Dedifferentiated amniotic fluid mesenchymal stem cell (primary cell): ENCODE results near the gene C4orf33.
A peak's percentile ranks its signal among the peaks of the same experiment; 100 is the strongest.
"Not testable (repeated sequence)": the region's sequence is repeated elsewhere in the genome, so short reads cannot be mapped to it uniquely, and the experiment has no call there.

Experiments
- DNase-seq: peaks from one replicate; pipeline ENCODE4 v3.0.0-alpha.2; 2016; ENCODE audit errors: extremely low spot score

C4orf33 gene

DNA sequence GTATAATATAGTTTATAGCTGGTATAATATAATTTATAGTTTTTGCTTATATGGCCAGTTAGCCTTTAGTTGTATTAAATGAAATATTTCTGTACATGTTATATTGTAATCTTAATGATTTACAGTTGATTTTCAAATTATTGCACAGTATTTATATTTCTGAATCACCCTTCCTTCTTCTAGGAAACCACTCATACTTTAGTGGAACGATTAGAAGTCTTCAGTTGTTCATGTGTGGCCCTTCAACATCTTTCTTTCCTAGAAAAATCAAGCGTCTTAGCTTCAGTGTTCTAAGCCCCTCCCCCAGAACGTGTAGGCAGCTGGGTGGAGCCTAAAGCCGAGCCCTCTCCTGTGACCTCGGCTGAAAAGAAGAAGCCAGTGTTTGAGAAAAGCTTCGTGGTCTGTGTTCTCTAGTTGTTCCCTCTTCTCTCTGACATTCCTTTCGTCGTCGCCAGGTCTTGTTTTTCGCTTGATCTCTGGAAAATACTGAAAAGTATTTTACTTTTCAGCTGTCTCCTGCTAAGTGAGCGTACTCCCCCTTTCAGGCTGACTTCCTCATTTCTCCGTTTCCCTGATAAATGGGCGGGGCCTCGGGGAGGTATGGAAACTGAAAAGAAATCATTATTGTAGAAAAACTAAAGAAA, at the start of gene C4orf33:
Gene C4orf33, plus strand, starts transcription at position 342 of the 644 bp plus-strand sequence. CDS start 6,459 bp downstream, outside the sequence.
- DNase-seq, result peak; percentile 63

- no peak for DNase-seq
Measured at GRCh38 chr4:129059028-129059427, 36.9 kb upstream of the C4orf33 start.

DNA sequence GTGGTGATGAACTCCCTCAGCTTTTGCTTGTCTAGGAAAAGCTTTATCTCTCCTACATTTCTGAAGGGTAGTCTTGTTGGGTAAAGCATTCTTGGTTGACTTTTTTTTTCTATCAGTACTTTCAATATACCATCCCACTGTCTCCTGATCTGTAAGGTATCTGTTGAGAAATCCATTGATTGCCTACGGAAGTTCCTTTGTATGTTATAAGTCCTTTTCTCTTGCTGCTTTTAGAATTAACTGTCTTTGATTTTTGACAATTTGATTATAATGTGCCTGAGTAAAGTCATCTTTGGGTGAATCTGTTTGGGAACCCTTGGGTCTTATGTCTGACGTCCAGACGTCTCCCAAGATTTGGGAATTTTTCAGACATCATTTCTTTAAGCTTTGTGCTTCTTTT, 33.4 kb upstream of the C4orf33 start:
- DNase-seq, result no peak

DNA sequence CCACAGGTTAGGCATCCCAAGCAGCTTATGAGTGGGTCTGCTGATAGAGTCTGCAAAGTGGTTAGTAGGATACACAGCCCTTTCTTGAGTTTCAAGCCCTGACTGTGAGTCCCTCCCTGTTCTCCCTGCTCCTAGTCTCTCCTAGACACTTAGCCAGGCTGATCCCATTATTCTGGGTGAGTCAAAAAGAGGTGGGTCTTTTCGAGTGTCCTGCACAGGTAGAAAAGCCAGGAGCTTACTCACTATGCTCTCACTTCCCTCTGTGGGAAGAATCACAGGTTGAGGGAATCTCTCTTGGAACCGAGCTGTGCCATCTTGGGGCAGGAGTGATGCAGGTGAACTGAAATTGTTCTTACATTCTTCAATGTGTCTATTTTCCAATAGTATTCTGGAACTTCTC, 32.3 kb upstream of the C4orf33 start:
- DNase-seq, result no peak

DNA sequence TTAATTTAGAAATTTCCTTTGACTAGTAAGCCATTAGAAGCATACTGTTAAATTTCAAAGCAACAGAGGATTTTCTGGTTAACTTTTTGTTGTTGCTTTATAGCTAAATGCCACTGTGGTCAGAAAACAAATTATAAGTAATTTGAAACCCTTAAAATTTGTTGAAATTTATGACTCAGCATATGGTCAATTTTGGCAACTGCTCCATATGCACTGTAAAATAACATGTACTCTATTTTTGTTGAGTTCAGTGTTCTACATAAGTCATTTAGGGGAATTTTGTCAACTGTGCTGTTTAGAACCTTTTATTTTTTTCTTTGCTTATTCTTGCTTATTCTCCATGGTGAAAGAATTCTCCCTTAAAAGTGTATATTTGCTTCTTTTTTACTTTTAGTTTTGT, 31.2 kb upstream of the C4orf33 start:
- peak; percentile 72 for DNase-seq

DNA sequence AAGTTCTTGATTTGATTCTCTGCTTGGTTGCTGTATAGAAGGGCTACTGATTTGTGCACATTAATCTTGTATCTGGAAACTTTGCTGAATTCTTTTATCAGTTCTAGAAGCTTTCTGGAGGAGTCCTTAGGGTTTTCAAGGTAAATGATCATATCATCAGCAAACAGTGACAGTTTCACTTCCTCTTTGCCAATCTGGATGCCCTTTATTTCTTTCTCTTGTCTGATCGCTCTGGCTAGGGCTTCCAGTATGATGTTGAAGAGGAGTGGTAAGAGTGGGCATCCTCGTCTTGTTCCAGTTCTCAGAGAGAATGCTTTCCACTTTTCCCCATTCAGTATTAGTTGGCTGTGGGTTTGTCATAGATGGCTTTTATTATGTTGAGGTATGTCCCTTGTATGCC, 26.4 kb upstream of the C4orf33 start:
- DNase-seq, result not testable (repeated sequence)

GRCh38 chr4:129077326-129077725, 18.6 kb upstream of the C4orf33 start:
- no peak for DNase-seq

DNA sequence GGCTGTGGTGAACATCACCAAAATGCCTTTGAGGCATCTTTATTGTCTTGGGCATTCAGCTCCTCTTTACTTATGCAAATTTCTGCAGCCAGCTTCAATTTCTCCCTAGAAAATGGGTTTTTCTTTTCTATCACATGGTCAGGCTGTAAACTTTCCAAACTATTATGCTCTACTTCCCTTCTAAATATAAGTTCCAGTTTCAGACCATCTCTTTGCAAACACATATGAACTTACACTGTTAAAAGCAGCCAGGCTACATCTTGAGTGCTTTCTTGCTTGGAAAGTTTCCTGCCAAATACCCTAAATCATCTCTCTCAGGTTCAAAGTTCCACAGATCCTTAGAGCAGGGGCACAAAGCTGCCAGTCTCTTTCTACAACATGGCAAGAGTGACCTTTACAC, 15.8 kb upstream of the C4orf33 start:
- no peak for DNase-seq

GRCh38 chr4:129082302-129082701, 13.7 kb upstream of the C4orf33 start:
- DNase-seq, result no peak

GRCh38 chr4:129085472-129085871, 10.5 kb upstream of the C4orf33 start:
- DNase-seq, result no peak

DNA sequence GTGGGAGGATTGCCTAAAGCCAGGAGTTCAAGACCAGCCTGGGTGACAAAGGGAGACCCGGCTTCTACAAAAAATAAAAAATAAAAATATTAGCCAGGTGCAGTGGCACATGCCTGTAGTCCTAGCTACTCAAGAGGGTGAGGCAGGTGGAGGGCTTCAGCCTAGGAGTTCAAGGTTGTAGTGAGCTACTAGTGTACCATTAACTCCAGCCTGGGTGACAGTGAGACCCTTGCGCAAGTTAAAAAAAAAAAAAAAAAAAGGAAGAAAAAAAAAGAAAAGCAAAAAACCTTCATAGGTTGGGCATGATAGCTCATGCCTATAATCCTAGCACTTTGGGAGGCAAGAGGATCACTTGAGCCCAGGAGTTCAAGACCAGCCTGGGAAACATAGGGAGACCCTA, 8.4 kb upstream of the C4orf33 start:
- no peak for DNase-seq

GRCh38 chr4:129092631-129093190, 3.2 kb upstream of the C4orf33 start:
- DNase-seq, result peak; percentile 39

- DNase-seq, result peak; percentile 97
Measured at GRCh38 chr4:129093191-129093920, 2.6 kb upstream of the C4orf33 start, which contains the start of gene SCLT1. TSS of gene SCLT1 (minus strand) at chr4:129093539. CDS start at chr4:129093103, 436 bp downstream.

- DNase-seq, result no peak
Measured at GRCh38 chr4:129094347-129094746, 1.6 kb upstream of the C4orf33 start.

- DNase-seq, result no peak
Measured at GRCh38 chr4:129098531-129099001, 2.6 kb downstream of the C4orf33 start.

- DNase-seq, result no peak
Measured at GRCh38 chr4:129109965-129110824, 14.2 kb downstream of the C4orf33 start.

GRCh38 chr4:129110931-129111330, 15.0 kb downstream of the C4orf33 start:
- no peak for DNase-seq

- no peak for DNase-seq
Measured at GRCh38 chr4:129111919-129112318, 16.0 kb downstream of the C4orf33 start.

- DNase-seq, result no peak
Measured at GRCh38 chr4:129113434-129113833, 17.5 kb downstream of the C4orf33 start.

DNA sequence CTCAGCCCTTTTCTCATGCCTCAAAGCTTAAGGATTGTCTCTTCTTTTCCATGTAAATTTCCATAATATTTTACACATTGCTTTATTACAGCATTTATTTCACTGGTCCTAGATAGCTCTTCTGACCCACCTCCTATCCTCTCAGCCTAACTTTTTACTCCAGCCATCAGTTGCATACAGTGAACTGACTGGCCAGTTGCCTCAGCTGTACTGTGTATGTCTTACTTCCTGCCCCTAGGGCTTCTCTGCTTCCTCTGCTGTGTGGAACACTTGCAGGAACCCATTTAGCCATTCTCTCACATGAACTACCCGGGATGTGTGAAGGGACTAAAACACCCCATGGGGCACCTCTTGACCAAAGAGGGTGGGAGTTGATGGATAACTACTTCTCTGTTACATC, 18.0 kb downstream of the C4orf33 start:
- DNase-seq, result no peak

- DNase-seq, result no peak
Measured at GRCh38 chr4:129117705-129118104, 21.8 kb downstream of the C4orf33 start.

DNA sequence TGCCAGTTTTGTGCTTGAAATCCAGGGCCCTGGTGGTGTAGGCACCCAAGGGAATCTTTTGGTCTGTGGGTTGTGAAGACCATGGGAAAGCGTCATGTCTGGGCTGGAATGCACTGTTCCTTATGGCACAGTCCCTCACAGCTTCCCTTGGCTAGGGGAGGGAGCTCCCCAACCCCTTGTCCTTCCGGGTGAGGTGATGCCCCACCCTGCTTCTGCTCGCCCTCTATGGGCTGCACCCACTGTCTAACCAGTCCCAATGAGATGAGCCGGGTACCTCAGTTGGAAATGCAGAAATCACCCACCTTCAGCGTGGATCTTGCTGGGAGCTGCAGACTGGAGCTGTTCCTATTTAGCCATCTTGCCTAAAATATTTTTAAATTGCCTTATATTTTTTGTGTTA, 30.7 kb downstream of the C4orf33 start:
- not testable (repeated sequence) for DNase-seq
